PC-9 (cell line): ENCODE data around the gene OS9. TPM values are rescaled to one million over a fixed set of nuclear protein-coding genes. Genes with fewer than 3 reads are reported as not detected.

Source experiments
- BruUV-seq: library from RNA; stranded (reverse); fragments of 400-500 nt; replicated peaks from 2 replicates; lab custom pipeline; 2021; lab: Mats Ljungman, UMichigan
- CTCF ChIA-PET: fragments of 300-600 bp; sonication (Branson Sonifier 250); formaldehyde crosslinking; loops from one replicate; lab custom pipeline; 2022; ENCODE audit warnings: antibody characterized with exemption; lab: Charles Lee
- POLR2A ChIA-PET: fragments of 300-600 bp; sonication (Branson Sonifier 250); formaldehyde crosslinking; loops from one replicate; lab custom pipeline; 2022; ENCODE audit warnings: antibody characterized with exemption; ENCODE audit not compliant: unreplicated experiment; lab: Charles Lee
- DNase-seq, 2 experiments: peaks; one replicate each; pipeline versions ENCODE4 v3.0.0 to v3.0.0-alpha.2; 2015 to 2022; ENCODE audit warnings: mixed read lengths in 1 of 2
- H2AFZ ChIP-seq: fragments of 200-600 bp; sonication (generic); 2 replicates; pipeline ENCODE4 v1.8.1; 2017; ENCODE audit warnings: antibody characterized with exemption
- H3F3A ChIP-seq: fragments of 200-600 bp; sonication (generic); 2 replicates; pipeline ENCODE4 v1.8.1; 2017; ENCODE audit warnings: antibody characterized with exemption, mild to moderate bottlenecking, low read depth; ENCODE audit not compliant: insufficient read depth
- H3K27ac ChIP-seq: fragments of 200-600 bp; sonication (generic); 2 replicates; pipeline ENCODE4 v1.6.1; 2016; ENCODE audit warnings: mixed run types
- H3K27me3 ChIP-seq: fragments of 200-600 bp; sonication (generic); 2 replicates; pipeline ENCODE4 v1.6.1; 2016; ENCODE audit warnings: low read depth, mixed run types; ENCODE audit not compliant: insufficient read depth
- H3K36me3 ChIP-seq: fragments of 200-600 bp; sonication (generic); 2 replicates; pipeline ENCODE4 v1.6.1; 2016; ENCODE audit warnings: low read depth, mixed run types
- H3K4me1 ChIP-seq: fragments of 200-600 bp; sonication (generic); replicated peaks from 2 replicates; pipeline ENCODE4 v1.6.1; 2016; ENCODE audit warnings: mixed run types; ENCODE audit not compliant: insufficient read depth
- H3K4me2 ChIP-seq: fragments of 200-600 bp; sonication (generic); 2 replicates; pipeline ENCODE4 v1.6.1; 2017; ENCODE audit warnings: mixed run types
- H3K4me3 ChIP-seq: fragments of 200-600 bp; sonication (generic); 2 replicates; pipeline ENCODE4 v1.6.1; 2016; ENCODE audit warnings: mixed run types
- H3K79me2 ChIP-seq: fragments of 200-600 bp; sonication (generic); 2 replicates; pipeline ENCODE4 v1.6.1; 2017; ENCODE audit warnings: low read depth, mixed run types
- H3K9me2 ChIP-seq: fragments of 200-600 bp; sonication (generic); 2 replicates; pipeline ENCODE4 v1.8.1; 2017; ENCODE audit warnings: mild to moderate bottlenecking; ENCODE audit not compliant: insufficient read depth
- H3K9me3 ChIP-seq: fragments of 200-600 bp; sonication (generic); 2 replicates; pipeline ENCODE4 v1.8.1; 2016; ENCODE audit warnings: low read depth; ENCODE audit not compliant: insufficient read depth
- H4K20me1 ChIP-seq: fragments of 200-600 bp; sonication (generic); 2 replicates; pipeline ENCODE4 v1.8.1; 2017; ENCODE audit not compliant: insufficient read depth
- EZH2 ChIP-seq: fragments of 200-600 bp; sonication (generic); IDR thresholded peaks from 2 replicates; pipeline ENCODE4 v1.8.0; 2017; ENCODE audit warnings: antibody characterized with exemption, low read depth
- intact Hi-C: fragments of 100-400 bp; cut with micrococcal nuclease; formaldehyde crosslinking; loops from one replicate; pipeline ENCODE4 v1.10.0; 2022; ENCODE audit not compliant: unreplicated experiment
- total RNA-seq: library from RNA; stranded (reverse); gene quantifications from 2 replicates; pipeline ENCODE4 v1.2.3, GENCODE V29; 2021
- TF ChIP-seq, protein P1 (sequence below): fragments of 200-600 bp; sonication (generic); conservative IDR thresholded peaks from 2 replicates; pipeline ENCODE4 v1.6.1; 2017; ENCODE audit warnings: mixed run types, antibody characterized with exemption, mild to moderate bottlenecking, moderate library complexity

OS9 gene
- total RNA-seq, 1 experiment from 2014 or later = 96.7 TPM

DNA sequence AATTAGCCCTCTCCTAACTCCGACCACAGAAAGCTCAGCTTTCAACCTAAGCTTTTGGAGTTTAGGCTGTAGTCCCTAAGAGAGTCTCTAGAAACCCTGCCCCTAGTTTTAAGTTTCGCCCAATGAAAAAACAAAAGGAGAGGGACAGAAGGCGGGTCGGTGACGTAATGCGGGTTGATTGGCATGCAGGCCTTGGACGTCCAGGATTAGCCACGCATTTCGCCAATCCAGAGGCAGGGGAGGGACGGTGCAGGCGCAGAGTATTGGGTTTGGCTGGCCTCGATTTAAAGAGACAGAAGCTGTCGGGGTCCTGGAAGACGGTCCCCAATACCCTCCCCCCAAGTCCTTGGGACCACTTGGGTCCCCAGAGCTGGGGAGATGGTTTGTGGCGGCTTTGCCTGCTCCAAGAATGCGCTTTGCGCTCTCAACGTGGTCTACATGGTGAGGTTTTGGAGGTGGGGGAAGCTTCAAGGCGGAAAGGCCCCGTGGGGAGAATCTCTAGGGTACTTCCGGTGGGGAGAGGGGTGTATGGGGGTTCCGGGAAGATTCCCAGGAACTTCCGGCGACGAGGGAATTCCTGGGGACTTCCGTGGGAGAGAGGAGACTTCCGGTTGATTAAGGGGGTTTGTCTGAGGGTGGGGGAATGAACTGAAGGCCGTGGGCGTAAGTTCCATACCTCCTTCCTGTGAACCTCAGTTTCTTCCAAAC, 51.0 kb downstream of the OS9 start, which contains the start of gene TSPAN31:
TSS of gene TSPAN31 (plus strand) at position 263 of the 708 bp plus-strand sequence. CDS start at position 379, 116 bp downstream.
- peaks cover 11% of the 10 kb centered on the region for H3K79me2 ChIP-seq
- BruUV-seq = no TSS peak
- POLR2A ChIA-PET = interaction anchor here (0.5 to 0.7 kb wide), 6 partner anchors 19 to 1748 kb away, joined by 3 to 15 read pairs (median 8); partner anchors contain the start of gene SUOX
- CTCF ChIA-PET = interaction anchor here (0.5 to 0.8 kb wide), 2 partner anchors 19 to 309 kb away, joined by 4 to 10 read pairs; no protein-coding TSS in a partner anchor
- intact Hi-C loops = loop anchor here (2.0 kb wide), 1 partner anchor 18 kb away; no protein-coding TSS in a partner anchor
- TF ChIP-seq EZH2 = no peak
- TF ChIP-seq, protein P1, sequence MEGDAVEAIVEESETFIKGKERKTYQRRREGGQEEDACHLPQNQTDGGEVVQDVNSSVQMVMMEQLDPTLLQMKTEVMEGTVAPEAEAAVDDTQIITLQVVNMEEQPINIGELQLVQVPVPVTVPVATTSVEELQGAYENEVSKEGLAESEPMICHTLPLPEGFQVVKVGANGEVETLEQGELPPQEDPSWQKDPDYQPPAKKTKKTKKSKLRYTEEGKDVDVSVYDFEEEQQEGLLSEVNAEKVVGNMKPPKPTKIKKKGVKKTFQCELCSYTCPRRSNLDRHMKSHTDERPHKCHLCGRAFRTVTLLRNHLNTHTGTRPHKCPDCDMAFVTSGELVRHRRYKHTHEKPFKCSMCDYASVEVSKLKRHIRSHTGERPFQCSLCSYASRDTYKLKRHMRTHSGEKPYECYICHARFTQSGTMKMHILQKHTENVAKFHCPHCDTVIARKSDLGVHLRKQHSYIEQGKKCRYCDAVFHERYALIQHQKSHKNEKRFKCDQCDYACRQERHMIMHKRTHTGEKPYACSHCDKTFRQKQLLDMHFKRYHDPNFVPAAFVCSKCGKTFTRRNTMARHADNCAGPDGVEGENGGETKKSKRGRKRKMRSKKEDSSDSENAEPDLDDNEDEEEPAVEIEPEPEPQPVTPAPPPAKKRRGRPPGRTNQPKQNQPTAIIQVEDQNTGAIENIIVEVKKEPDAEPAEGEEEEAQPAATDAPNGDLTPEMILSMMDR = no peak
- DNase-seq = peak; percentile 93 to 94
- H3K9me3 ChIP-seq = no peaks in the 10 kb centered on the region
- H3K27ac ChIP-seq = peak within 1 kb of the TSS; percentile 90
- H3K4me1 ChIP-seq = peaks cover 13% of the 10 kb centered on the region
- H2AFZ ChIP-seq = peak within 1 kb of the TSS; percentile 83
- no peaks in the 10 kb centered on the region for H4K20me1 ChIP-seq
- peaks cover 39% of the 10 kb centered on the region for H3F3A ChIP-seq
- peaks cover 13% of the 10 kb centered on the region; the same call in 1 of the 2 replicates for H3K36me3 ChIP-seq
- peak within 1 kb of the TSS; percentile 76 for H3K4me2 ChIP-seq
- H3K4me3 ChIP-seq = peak within 1 kb of the TSS; percentile 75
- no peaks in the 10 kb centered on the region for H3K27me3 ChIP-seq
- no peaks in the 10 kb centered on the region for H3K9me2 ChIP-seq

DNA sequence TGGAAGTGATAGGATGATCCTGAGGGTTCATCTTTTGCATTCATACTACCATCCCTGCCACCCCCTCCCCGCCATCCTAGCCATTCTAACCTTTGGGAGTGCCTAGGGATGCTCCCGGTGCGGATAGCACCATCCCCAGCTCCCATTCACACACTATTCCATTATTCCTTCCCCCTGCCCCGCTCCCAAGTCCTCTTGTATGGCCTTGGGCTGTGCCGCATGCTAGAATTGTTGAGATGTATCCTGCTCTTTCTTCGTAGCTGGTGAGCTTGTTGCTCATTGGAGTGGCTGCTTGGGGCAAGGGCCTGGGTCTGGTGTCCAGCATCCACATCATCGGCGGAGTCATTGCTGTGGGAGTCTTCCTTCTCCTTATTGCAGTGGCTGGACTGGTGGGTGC, 51.6 kb downstream of the OS9 start:
- no peaks in the 10 kb centered on the region for H3K9me2 ChIP-seq
- BruUV-seq = TSS peak; percentile 47
- H3K4me2 ChIP-seq = peak overlapping the region; percentile 76
- H3K9me3 ChIP-seq = no peaks in the 10 kb centered on the region
- no peak for TF ChIP-seq EZH2
- TF ChIP-seq, protein P1 = no peak
- H3K4me1 ChIP-seq = peaks cover 13% of the 10 kb centered on the region
- H3K27me3 ChIP-seq = no peaks in the 10 kb centered on the region
- DNase-seq = no peak
- H3K4me3 ChIP-seq = peak overlapping the region; percentile 75
- intact Hi-C loops = loop anchor here (2.0 kb wide), 1 partner anchor 19 kb away; no protein-coding TSS in a partner anchor
- peaks cover 16% of the 10 kb centered on the region for H3K36me3 ChIP-seq
- H2AFZ ChIP-seq = peak overlapping the region; percentile 83; the same call in 1 of the 2 replicates
- ChIA-PET POLR2A (no interaction called here), CTCF (no interaction called here)
- peaks cover 39% of the 10 kb centered on the region for H3F3A ChIP-seq
- peaks cover 16% of the 10 kb centered on the region for H3K79me2 ChIP-seq
- H3K27ac ChIP-seq = peak overlapping the region; percentile 90; the same call in 1 of the 2 replicates
- H4K20me1 ChIP-seq = no peaks in the 10 kb centered on the region

DNA sequence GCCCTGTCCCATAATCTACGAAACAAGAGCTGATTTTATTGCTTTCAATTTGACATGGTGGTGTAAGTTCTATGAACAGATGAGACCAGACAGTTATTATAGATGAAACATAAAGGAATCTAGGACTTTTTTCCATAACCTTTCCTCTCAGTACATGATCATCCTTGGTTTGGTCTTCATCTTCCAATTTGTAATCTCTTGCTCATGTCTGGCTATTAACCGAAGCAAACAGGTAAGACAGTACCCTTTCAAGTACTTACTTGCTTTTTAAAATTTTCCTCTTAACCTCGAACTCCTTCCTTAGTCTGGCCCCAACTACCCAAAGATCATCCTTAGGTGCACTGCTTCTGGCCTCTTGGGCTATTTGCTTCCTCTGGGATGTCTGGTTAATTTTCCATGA, 52.1 kb downstream of the OS9 start:
- H3K27ac ChIP-seq = no peak overlapping the region
- BruUV-seq = no TSS peak

More for the DNA sequence above, 52.1 kb downstream of the OS9 start:
- H4K20me1 ChIP-seq = no peaks in the 10 kb centered on the region
- DNase-seq = no peak
- CTCF ChIA-PET = interaction anchor here (0.5 kb wide), 1 partner anchor 113 kb away, joined by 3 read pairs; the partner anchor contains the start of gene B4GALNT1
- intact Hi-C loops = no loop called here
- no peaks in the 10 kb centered on the region for H3K9me2 ChIP-seq
- H3K27me3 ChIP-seq = no peaks in the 10 kb centered on the region
- peak overlapping the region; percentile 76 for H3K4me2 ChIP-seq
- no peak for TF ChIP-seq EZH2
- TF ChIP-seq, protein P1 = no peak
- POLR2A ChIA-PET = no interaction called here
- H2AFZ ChIP-seq = no peak overlapping the region
- peaks cover 39% of the 10 kb centered on the region for H3F3A ChIP-seq
- H3K4me1 ChIP-seq = peaks cover 19% of the 10 kb centered on the region
- H3K36me3 ChIP-seq = peaks cover 20% of the 10 kb centered on the region
- H3K4me3 ChIP-seq = peak overlapping the region; percentile 75; the same call in 1 of the 2 replicates
- peaks cover 21% of the 10 kb centered on the region for H3K79me2 ChIP-seq
- no peaks in the 10 kb centered on the region for H3K9me3 ChIP-seq
